Adipose tissue (tissue), 3 donors: ENCODE measurements around the gene PDRG1. TPM values are rescaled to one million over a fixed set of nuclear protein-coding genes. Genes with fewer than 3 reads are reported as not detected.

Experiments
- H3K27ac ChIP-seq: one replicate; pipeline ENCODE4 v1.5.1; 2013; ENCODE audit warnings: low read depth, low read length
- WGBS, 3 donors: extraction: QIAGEN DNeasy Blood & Tissue Kit; methylation state at CpG; one replicate each; pipeline ENCODE4 v1.1.7; 2013; 5-methylcytosine and 5-hydroxymethylcytosine counted together
- polyA plus RNA-seq, 3 donors: library from polyadenylated mRNA; stranded (reverse); fragments of 200-250 nt; gene quantifications; one replicate each; pipeline ENCODE4 v1.2.3, GENCODE V29; 2013
- donor health status: healthy with polysubstance abuse.
- donor health status: Bipolar disorder and iron deficiency.
- donor health status: healthy.

Gene PDRG1
- polyA plus RNA-seq, 3 donors = 7.7 to 8.1 (median 7.9) TPM

DNA sequence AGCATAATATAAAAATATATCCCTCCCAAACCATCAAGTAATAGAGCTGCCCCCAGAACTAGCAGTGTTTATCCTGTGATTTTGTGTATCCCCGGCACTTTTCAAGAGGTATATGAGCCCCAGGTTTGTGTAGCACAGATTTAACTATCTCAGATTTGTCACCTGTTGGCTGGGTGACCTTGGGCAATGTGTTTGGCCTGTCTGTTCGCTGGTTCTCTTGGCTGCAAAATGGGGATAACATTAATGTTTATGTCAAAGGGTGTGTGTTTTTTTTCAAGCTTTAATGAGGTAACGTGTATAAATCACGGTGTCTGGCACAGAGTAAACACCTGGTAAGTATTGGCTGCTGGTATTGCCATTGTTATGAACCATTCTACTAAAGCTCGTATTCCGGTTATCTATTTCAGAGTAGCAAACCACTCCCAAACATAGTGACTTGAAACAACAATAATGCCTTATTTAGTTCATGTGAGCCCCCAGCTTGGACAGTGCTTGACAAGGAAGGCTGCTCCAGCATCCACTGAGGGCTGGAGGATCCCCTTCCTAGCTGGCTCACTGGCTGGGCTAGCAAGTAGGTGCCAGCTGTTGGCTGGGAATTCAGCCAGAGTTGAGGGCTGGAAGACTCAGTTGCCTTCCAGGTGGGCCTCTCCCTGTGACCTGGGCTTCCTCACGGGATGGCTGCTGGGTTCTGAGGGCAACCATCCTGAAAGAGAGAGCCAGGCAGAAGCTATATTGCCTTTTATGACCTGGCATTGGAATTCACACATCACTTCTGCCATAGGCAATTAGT is 36.2 kb downstream of the PDRG1 start:
- 36 to 74% (median 74%) methylated on average over 7 of the region's 7 CpGs for WGBS, 3 donors
- no peak overlapping the region for H3K27ac ChIP-seq

DNA sequence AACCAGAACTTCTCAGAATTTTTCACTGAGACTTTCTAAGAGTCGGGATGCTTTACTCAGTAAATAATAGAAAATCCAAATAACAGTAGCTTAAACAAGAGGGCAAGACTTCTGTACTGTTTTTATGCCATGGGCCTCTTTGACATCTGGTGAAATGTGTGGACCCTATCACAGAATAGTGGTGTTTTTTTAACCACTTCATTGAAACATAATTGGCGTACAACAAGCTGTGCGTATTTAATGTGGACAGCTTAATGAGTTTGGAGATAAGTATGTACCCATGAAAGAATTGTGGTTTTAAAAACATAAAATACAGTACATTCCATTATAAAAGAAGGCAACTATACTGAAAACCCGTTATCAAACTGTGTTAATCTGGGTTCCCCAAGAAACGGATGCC is 37.7 kb downstream of the PDRG1 start:
- H3K27ac ChIP-seq = no peak overlapping the region
- WGBS, 3 donors = 79 to 86% (median 83%) methylated on average over 5 of the region's 5 CpGs

DNA sequence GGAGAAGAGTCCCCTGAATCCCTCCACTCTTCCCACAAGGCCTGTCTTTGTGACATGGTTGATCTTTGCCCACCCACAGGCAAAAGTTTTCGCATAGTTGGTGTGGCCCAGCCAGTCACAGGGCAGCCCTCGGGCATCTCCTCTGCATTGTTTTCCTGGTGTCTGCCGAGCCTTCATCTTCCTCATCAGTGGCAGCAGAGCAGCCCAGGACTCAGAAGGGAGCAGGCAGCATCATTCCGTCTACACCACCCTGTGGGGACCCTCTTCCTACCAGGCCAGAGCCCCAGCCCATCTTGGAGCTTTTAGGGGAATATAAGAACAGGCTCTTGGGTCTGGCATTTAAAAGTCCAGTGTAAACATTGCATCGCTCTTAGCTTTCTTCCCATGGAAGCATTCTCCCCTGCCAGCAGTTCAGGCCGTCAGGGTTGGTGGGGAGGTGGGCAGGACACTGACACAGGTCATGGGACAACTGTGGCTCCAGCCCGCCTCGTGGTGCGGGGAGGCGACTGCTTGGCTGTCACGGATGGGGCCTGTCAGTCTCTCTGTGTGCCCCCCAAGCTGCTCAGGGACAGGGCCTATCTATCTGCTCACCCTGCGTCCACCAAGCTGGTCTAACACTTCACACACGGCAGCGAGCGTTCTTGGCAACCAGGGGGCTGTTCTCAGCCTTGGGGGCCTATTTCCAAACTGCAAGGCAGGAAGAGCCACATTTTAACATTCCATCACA is 38.3 kb downstream of the PDRG1 start:
- WGBS, 3 donors = 74 to 85% (median 78%) methylated on average over 15 of the region's 15 CpGs
- no peak overlapping the region for H3K27ac ChIP-seq

DNA sequence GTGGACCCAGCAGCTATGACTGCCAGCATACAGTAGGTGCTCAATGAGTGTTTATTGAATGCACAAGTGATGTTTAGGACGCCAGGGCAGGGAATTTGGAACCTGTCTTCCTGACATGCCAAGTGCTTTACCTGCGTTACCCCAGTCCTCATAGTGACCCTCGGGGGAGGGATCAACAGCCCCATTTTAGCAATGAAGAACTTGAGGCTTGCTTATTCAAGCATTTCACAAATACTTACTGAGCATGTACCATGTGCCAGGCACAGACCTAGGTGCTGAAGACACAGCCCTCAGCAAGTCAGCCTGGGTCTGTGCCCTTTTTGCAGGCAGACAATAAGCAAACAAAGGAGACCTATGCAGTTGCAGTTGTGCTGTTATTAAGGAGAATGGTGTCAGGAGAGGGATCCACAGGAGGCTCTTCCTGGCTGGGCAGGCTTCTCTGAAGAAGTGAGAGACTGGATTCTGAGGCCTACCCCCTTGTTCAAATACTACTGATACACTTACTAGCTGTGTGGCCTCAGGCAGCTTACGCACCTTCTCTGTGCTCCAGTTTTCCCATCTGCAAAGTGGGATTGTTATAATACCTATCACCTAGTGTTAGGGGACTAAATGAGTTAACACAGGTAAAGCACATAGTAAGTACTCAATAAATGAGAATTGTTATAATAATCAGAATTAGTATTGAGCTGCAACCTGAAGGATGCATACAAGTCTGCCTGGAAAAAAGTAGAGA is 41.6 kb downstream of the PDRG1 start:
- 80 to 89% (median 86%) methylated on average over 4 of the region's 4 CpGs for WGBS, 3 donors
- H3K27ac ChIP-seq = no peak overlapping the region

DNA sequence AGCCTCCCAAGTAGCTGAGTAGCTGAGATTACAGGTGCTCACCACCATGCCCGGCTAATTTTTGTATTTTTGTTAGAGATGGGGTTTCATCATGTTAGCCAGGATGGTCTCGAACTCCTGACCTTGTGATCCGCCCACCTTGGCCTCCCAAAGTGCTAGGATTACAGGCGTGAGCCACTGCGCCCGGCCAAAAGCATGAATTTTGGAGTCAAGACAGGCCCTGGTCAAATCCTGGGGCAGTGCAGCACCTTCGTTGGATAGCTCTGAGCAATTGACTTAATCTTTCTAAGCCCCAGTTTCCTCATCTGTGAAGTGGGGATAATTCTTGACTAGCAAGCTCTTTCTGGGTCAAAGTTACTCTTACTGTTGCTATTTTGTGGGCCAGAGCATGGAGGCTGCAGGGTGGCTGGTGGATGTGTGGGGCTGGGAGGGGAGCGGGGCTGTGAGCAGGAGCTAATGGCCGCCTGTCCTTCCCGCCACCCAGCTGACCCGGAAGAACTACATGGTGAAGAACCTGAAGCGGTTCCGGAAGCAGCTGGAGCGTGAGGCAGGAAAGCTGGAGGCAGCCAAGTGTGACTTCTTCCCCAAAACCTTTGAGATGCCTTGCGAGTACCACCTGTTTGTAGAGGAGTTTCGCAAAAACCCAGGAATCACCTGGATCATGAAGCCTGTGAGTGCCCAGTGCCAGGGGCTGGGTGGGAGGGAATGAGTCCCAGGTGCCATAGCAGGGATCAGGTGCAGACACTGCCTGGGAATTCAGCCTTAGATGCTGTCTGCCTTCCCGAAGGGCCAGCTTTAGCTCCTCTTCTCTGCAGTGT is 42.4 kb downstream of the PDRG1 start:
- 89 to 93% (median 89%) methylated on average over 17 of the region's 17 CpGs for WGBS, 3 donors
- H3K27ac ChIP-seq = no peak overlapping the region

DNA sequence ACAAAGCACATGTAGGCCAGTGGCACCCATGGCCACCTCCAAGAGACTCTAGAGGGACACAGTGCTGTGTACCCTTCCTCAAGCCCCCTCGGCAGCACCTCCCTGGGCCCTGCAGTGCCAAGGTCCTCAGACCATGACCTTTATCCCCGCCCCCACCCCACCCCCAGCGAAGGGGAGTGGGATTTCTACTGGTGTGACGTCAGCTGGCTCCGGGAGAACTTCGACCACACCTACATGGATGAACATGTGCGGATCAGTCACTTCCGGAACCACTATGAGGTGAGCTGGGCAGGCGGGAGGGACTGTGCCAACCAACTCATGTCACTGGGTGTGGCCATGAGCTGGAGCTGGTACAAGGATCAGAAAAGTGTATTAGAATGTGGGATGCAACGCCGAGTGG is 43.4 kb downstream of the PDRG1 start:
- no peak overlapping the region for H3K27ac ChIP-seq
- WGBS, 3 donors = 85 to 88% (median 86%) methylated on average over 11 of the region's 11 CpGs

DNA sequence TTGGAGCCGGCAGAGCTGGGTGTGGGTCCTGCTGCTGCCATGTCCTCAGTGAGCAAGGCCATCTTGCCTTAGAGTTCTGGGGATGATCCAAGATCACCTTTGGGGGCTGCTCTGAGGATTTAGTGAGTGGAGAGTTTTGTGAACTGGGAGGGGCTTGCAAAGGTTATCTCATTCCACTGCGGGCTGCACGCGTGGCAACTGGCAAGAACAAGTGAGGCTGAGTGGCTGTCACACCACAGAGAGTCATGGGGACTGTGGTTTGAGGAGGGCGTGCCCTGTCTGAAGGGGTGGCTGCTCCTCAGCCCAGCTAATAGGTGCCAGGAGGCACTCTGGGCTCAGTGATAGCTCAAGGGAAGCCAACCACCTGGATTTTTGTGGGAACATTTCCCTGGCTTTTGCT is 43.8 kb downstream of the PDRG1 start:
- no peak overlapping the region for H3K27ac ChIP-seq
- WGBS, 3 donors = 78 to 82% (median 79%) methylated on average over 5 of the region's 5 CpGs

DNA sequence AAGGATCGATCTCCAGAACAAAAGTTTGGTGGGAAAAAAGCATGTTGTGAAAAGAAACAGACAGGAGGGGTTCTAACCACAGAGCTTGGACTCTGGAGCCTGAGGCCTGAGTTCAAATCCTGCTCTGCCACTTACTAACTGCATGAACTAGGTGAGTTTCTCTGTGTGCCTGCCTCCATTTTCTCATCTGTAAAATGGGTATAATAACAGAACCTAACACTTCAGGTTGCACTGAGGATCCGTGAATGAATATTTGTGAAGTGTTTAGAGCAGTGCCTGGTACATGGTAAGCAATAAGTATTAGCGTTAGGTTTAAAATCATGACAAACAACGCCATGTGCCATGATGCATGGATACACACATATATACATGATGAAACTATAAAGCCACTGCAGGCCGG is 44.8 kb downstream of the PDRG1 start:
- 88 to 95% (median 93%) methylated on average over 5 of the region's 5 CpGs for WGBS, 3 donors
- H3K27ac ChIP-seq = no peak overlapping the region

DNA sequence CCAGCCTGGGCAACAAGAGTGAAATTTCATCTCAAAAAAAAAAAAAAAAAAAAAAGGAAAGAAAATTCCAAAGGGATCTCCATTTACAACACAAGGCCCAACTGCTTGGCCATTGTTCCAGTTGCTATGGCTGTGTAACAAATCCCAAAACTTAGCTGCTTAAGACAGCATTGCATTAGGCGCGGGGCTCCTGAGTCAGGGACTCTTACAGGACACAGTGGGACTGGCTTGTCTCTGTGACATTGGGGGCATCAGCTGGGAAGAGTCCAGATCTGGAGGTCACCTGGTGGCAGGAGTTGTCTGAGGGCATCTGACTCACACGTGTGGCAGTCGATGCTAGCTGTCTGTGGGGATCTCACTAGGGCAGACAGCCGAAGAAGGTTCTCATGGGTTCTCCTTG is 45.8 kb downstream of the PDRG1 start:
- 64 to 86% (median 73%) methylated on average over 5 of the region's 5 CpGs for WGBS, 3 donors

DNA sequence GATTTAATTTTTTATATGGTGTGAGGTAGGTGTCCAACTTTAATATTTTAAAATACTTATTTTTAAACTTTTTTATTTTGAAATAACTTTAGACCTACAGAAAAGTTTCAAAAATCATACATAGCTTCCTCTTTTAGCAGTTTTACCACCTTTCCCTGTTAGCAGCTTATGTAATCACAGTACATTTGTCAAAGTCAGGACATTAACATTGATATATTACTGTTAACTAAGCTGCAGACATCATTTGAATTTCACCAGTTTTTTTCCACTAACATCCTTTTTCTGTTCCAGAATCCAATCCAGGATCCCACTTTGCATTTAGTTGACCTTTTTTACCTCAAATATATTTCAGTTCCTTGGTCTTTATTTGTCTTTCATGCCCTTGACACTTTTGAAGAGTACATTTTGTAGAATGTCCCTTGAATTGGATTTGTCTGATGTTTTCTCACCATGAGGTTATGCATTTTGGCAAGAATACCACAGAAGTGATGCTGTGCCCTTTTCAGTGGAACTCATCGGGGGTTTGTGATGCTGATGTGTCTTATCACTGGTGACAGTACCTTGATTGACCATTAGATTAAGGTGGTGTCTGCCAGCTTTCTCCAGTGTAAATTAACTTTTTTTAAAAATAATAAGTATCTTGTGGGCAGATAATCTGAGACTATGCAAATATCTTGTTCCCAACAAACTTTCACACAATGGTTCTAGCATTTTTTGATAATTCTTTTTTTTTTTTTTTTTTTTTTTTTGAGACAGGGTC is 48.0 kb downstream of the PDRG1 start:
- no peak overlapping the region for H3K27ac ChIP-seq
- WGBS, 3 donors = 44 to 69% (median 62%) methylated on average over 1 of the region's 1 CpG

More for the DNA sequence above, 45.8 kb downstream of the PDRG1 start:
- no peak overlapping the region for H3K27ac ChIP-seq

DNA sequence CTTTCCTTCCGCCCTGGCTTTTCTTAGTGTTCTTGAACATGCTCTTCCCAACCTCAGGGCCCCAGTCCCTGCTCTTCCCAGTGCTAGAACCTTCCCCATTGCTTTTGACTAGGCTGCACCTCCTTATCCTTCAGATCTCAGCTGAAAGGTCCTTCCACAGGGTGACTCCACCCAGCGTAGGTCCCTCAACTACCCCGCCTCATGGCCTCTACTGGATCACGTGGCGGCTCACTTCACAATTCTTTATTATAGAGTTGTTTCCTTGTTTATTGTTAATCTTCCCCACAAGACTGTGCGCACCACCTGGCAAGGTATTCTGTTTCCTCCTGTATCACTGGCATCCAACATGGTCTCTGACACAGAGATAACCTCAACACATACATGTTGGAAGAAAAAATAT is 50.2 kb downstream of the PDRG1 start:
- H3K27ac ChIP-seq = no peak overlapping the region
- WGBS, 3 donors = 79 to 91% (median 86%) methylated on average over 6 of the region's 6 CpGs

DNA sequence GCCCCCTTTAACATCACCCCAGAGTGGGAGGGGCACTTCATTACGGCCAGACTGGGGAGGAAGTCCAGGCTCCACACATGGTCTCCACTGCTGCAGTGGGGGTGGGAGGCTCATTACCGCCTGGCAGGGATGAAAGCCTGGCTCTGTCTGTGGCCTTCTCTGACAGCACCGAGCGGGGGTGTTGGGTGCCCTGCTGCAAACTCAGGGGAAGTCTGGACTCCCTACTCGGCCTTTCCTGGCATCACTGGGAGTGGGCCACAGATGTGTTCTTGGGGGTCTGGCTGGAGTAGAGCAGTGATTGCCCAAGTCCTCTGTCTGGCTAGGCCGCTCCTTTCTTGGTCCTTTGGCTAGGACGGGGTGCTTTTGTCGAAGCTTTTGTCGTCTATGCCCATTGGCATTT is 54.3 kb downstream of the PDRG1 start:
- WGBS, 3 donors = 66 to 83% (median 81%) methylated on average over 9 of the region's 9 CpGs

DNA sequence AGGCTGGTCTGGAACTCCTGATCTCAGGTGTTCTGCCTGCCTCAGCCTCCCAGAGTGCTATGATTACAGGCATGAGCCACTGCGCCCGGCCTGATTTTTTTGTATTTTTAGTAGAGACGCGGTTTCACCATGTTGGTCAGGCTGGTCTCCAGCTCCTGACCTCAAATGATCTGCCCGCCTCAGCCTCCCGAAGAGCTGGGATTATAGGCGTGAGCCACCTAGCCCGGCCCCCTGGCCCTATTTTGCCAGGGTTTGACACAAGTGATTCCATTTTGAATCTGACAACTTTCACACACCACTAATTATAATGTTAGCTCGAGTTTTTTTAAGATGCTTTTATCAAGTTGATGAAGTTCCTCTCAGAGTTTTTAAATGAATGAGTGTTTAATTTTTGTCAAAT is 55.8 kb downstream of the PDRG1 start:
- WGBS, 3 donors = 91 to 94% (median 93%) methylated on average over 9 of the region's 9 CpGs
- no peak overlapping the region for H3K27ac ChIP-seq

More for the DNA sequence above, 54.3 kb downstream of the PDRG1 start:
- H3K27ac ChIP-seq = no peak overlapping the region

DNA sequence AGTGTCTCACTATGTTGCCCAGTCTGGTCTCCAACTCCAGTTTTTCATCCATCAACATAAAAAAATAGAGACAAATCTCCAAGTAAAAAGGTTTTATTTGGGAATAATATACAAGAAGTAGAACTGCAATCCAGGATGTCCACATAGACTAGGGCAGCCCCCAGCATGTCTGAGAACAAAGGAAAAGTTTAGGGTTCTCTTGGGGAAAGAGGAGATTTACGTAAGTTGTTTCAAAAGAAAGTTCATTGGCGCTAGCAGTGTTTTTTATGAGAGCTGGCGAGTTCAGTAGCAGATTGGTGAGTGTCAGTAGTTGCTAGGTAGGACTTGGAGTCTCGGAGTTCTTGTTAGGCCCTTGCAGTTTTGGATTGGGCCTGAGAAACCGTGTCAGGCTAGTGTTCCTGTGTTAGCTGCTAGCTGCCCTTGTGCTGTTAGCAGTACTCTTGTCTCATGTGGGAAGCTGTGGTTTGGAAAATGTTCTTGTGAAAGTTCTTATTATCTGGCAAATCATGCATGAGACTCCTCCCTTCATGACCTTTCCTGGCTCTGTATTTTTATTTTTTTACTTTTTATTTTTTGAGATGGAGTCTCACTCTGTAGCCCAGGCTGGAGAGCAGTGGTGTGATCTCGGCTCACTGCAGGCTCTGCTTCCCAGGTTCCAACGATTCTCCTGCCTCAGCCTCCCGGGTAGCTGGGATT is 56.7 kb downstream of the PDRG1 start:
- WGBS, 3 donors = 33 to 66% (median 36%) methylated on average over 8 of the region's 8 CpGs
- H3K27ac ChIP-seq = no peak overlapping the region
